ENCODE results near the gene ANKZF1.

- TF ChIP-seq EZH2phosphoT487 (IDR thresholded peaks at IDR 0.05; ENCODE audit: low read depth, severe bottlenecking, unreplicated experiment) = no peak
- no peak for TF ChIP-seq CTCF (IDR thresholded peaks at IDR 0.05; ENCODE audit: poor library complexity)
- no peak for TF ChIP-seq EZH2 (IDR thresholded peaks at IDR 0.05; ENCODE audit: borderline replicate concordance)
Measured at GRCh38 chr2:219252570-219252899, 22.9 kb downstream of the ANKZF1 start.

Data from hepatocyte (in vitro differentiated cells).